ENCODE measurements around the gene DPH3.

GRCh38 chr3:16272588-16272987 is 7.8 kb upstream of the DPH3 start:
- TF ChIP-seq NFRKB (IDR thresholded peaks at IDR 0.05) (no peak), TARDBP (IDR thresholded peaks at IDR 0.05) (no peak), FOXM1 (IDR thresholded peaks at IDR 0.05; ENCODE audit: borderline replicate concordance) (no peak)

All from HEK293T (cell line).